ENCODE measurements around the gene VGLL4.
"Not testable (repeated sequence)": the region's sequence is repeated elsewhere in the genome, so short reads cannot be mapped to it uniquely, and the experiment has no call there.

DNA sequence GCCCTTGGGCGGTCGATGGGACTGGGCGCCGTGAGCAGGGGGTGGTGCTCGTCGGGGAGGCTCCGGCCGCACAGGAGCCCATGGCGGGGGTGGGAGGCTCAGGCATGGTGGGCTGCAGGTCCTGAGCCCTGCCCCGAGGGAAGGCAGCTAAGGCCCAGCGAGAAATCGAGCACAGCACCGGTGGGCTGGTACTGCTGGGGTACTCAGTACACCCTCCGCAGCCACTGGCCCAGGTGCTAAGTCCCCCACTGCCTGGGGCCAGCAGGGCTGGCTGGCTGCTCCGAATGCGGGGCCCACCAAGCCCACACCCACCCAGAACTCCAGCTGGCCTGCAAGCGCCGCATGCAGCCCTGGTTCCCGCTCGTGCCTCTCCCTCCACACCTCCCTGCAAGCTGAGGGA, 132.1 kb downstream of the VGLL4 start:
- not testable (repeated sequence) for TF ChIP-seq POLR2A (IDR thresholded peaks at IDR 0.05)
- TF ChIP-seq, protein P1, sequence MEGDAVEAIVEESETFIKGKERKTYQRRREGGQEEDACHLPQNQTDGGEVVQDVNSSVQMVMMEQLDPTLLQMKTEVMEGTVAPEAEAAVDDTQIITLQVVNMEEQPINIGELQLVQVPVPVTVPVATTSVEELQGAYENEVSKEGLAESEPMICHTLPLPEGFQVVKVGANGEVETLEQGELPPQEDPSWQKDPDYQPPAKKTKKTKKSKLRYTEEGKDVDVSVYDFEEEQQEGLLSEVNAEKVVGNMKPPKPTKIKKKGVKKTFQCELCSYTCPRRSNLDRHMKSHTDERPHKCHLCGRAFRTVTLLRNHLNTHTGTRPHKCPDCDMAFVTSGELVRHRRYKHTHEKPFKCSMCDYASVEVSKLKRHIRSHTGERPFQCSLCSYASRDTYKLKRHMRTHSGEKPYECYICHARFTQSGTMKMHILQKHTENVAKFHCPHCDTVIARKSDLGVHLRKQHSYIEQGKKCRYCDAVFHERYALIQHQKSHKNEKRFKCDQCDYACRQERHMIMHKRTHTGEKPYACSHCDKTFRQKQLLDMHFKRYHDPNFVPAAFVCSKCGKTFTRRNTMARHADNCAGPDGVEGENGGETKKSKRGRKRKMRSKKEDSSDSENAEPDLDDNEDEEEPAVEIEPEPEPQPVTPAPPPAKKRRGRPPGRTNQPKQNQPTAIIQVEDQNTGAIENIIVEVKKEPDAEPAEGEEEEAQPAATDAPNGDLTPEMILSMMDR (IDR thresholded peaks at IDR 0.05): not testable (repeated sequence)

All from gastroesophageal sphincter (tissue), 3 donors.